Measurements from ENCODE around the gene VENTX.

Gene VENTX

GRCh38 chr10:133276435-133277201, 39.0 kb downstream of the VENTX start, which contains the start of gene ADAM8:
TSS of gene ADAM8 (minus strand) at chr10:133276868. CDS start at chr10:133276817, 51 bp downstream.
- DNase-seq: no peak

DNA sequence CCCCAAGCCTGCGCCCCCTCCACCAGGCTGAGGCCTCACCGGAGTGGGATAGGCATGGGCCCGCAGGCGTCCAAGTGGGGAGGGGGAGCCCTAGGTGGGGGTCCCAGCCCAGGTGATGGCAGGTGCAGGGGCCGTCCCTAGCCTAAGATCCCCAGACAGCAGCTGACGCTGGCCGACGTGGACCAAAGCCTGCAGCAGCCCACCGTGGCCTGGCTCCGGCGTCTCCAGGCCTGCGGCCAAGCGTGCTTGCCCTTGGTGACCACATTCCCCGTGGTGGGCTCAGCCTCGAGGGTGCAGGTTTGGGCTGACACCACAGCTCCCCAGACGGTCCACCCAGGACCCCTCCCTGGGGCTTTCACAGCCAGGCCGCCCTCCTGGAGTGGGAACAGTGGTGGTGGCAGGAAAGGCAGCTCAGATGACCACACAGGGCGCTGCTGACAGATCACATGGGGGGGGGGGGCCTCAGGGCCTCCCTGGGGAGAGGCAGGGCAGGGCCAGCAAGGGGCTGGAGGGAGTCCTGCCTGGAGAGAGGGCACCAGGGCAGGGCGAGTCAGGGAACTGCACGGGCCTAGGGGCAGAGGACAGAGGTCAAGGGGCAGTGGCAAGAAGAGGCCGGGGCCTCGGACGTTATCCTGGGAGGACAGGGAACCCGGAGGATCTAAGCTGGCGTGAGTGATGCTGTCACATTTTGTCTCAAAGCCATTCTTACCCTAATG, 39.8 kb downstream of the VENTX start:
- no peak for DNase-seq

- no peak for DNase-seq
Observed at GRCh38 chr10:133277993-133278576, 40.4 kb downstream of the VENTX start.

- peak; percentile 82 for DNase-seq
Observed at GRCh38 chr10:133278577-133279265, 41.1 kb downstream of the VENTX start.

DNA sequence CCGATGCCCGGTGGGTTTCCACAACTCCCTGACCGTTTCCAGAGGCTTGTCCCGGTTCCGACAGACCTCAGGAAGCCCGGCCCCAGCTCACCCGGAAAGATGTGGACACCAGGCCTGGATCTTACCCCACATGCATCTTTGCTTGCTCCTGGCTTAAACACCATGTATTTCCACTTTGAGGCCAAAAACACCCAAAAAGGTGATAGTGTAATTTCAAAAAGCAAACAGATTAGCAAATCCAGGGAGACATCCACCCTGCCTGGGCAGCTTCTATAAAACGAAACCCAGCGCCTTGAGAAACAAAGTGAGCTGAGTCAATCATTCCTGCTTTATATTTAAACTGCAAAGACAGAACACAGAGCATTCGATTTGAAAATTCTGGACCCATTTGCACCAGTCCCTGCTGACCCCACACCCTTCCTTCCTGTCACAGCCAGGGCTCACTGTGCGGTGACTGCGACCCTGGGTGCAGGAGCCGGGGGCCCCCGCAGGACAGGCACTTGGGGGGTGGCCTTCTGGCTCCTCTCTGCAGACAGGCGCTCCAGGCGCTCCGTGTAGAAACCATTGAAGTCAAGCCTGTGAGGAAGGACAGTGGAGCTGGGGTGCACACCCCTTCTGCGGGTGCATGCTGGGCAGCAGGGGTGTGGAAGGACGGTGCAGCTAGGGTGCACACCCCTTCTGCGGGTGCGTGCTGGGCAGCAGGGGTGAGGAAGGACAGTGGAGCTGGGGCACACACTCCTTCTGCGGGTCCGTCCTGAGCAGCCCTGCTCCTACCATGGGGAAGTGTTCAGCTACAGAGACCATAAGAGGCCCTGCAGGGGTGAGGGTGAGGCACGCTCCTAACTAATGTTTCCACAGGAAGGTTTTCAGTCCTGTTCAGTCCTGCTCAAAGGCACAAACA, 41.9 kb downstream of the VENTX start:
- DNase-seq: peak; percentile 70

DNA sequence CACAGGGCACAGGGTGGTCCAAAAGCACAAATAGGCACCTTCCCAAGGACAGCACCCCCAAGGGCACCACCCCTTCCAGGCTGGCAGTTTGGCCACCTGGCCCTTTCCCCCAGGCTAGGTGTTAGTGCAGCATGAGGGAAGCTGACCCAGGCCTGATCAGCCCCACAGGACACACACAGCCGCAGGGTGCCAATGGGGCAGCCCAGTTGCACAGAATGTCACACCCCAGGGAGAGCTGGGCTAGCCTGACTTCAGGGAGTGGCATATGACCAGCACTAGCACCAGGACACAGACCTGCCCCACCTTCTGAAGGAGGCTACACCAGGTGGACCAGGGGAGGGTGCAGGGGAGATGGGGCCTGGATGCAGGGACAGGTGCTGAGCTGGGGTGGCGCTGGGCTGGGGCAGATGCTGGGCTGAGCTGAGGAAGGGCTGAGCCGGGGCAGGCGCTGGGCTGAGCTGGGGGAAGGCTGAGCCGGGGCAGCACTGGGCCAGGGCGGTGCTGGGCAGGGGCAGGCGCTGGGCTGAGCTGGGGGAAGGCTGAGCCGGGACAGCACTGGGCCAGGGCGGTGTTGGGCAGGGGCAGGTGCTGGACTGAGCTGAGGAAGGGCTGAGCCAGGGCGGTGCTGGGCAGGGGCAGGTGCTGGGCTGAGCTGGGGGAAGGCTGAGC, 42.9 kb downstream of the VENTX start:
- no peak for DNase-seq

DNA sequence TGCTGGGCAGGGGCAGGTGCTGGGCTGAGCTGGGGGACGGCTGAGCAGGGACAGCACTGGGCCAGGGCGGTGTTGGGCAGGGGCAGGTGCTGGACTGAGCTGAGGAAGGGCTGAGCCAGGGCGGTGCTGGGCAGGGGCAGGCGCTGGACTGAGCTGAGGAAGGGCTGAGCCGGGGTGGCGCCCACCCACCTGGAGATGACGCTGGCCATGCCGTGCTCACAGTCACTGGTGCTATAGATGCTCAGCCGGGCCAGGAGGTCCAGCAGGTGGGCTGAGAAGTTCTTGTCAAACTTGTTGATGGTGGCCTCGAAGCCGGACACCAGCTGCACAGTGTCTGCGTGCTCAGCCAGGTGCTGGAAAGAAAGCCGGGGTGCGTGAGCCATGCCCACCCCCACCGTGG, 43.4 kb downstream of the VENTX start:
- DNase-seq: no peak

DNA sequence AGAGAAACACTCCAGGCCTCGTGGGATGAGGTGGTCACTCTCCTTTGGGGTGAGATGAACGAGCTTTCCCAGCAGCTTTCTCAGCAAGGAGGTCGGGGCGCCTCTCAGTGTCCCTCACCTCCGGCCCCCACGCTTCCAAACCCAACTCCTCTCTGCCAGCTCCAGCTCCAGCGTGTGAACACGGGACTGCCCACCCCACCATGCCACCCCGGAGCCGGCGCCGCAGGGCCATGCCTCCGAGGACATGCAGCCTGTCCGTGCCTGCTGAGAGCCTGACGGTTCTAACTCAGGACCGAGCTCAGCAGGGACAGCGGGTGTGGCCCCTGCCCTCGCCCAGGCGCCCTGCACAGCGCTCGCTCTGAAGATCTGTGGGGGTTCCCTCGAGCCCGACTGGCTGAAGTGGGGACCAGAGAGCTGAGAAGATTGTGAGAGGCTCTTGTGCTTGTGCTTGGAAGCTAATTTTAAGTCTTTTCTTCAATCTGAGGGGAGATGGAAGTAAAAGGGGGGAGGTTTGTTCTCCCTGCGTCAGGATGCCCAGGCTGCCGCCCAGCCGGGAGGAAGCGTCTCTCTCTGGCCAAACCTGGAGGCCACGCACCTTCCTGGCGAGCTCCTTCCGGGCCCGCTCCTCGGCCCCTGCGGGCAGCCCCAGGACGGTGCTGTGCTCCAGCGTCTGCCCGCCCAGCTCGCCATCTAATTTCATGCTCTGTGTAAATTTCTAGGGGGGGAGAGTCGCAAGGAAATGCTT, 44.1 kb downstream of the VENTX start:
- no peak for DNase-seq

GRCh38 chr10:133282846-133283390, 45.3 kb downstream of the VENTX start:
- DNase-seq: no peak

GRCh38 chr10:133283931-133284330, 46.3 kb downstream of the VENTX start:
- no peak for DNase-seq

GRCh38 chr10:133285217-133285616, 47.6 kb downstream of the VENTX start:
- no peak for DNase-seq

GRCh38 chr10:133286366-133286765, 48.7 kb downstream of the VENTX start:
- DNase-seq: no peak

DNA sequence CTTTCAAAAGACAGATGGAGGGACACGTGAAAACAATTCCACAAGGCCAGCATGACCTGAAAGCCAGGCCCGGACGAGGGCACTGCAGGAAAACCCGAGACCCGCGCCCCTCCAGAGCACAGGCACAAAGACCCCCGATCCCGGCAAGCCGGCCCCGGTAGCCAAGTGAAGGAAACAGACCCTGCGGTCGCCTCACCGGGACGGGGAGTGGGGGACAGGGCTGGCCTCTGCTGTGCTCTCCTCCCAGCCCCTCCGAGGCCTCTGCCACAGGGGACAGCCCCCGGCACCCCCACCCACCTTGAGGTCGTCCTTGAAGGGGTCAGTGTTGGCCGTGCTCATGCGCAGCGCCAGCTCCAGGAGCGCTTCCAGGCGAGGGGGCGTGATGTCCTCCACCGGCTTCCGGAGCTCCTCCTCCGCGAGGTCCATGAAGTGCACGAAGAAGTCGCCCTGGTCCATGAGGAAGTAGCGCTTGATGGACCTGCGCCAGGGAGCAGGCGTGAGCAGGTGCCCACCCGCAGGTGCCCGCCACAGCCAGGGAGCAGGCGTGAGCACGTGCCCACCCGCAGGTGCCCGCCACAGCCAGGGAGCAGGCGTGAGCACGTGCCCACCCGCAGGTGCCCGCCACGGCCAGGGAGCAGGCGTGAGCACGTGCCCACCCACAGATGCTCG, 50.3 kb downstream of the VENTX start:
- no peak for DNase-seq

- DNase-seq: no peak
Observed at GRCh38 chr10:133289761-133290160, 52.1 kb downstream of the VENTX start.
